CD4-positive, alpha-beta memory T cell (primary cell): ENCODE data around the gene SSR1. TPM values are rescaled to one million over a fixed set of nuclear protein-coding genes. Genes with fewer than 3 reads are reported as not detected.
A peak's percentile ranks its signal among the peaks of the same experiment; 100 is the strongest.

Experiments
- CTCF ChIA-PET: fragments of 350-600 bp; sonication (Branson Sonifier 250); formaldehyde crosslinking; loops from one replicate; lab custom pipeline; 2021; ENCODE audit warnings: inconsistent platforms; ENCODE audit not compliant: partially characterized antibody; lab: Charles Lee
- POLR2A ChIA-PET: fragments of 350-600 bp; sonication (Branson Sonifier 250); formaldehyde crosslinking; loops from one replicate; lab custom pipeline; 2021; ENCODE audit not compliant: partially characterized antibody; lab: Charles Lee
- DNase-seq, 5 donors: peaks; one replicate each; pipeline versions ENCODE4 v3.0.0 to v3.0.0-alpha.2; 2020 to 2022; ENCODE audit warnings: mixed read lengths in 1 of 5
- H3K27ac ChIP-seq: one replicate; pipeline ENCODE4 v1.7.0; 2013; ENCODE audit warnings: low read depth, low read length
- H3K27me3 ChIP-seq: 2 replicates; pipeline ENCODE4 v1.7.0; 2013; ENCODE audit warnings: mild to moderate bottlenecking, low read length, moderate library complexity; ENCODE audit not compliant: insufficient read depth
- H3K36me3 ChIP-seq: 2 replicates; pipeline ENCODE4 v1.7.0; 2013; ENCODE audit warnings: mild to moderate bottlenecking, low read length, moderate library complexity; ENCODE audit not compliant: insufficient read depth
- H3K4me1 ChIP-seq: 2 replicates; pipeline ENCODE4 v1.7.0; 2013; ENCODE audit warnings: mild to moderate bottlenecking, low read length, moderate library complexity; ENCODE audit not compliant: insufficient read depth
- H3K4me3 ChIP-seq, 2 donors: one replicate each; pipeline ENCODE4 v1.7.0; 2013; ENCODE audit warnings: low read length in 2 of 2, mild to moderate bottlenecking in 1 of 2
- H3K9me3 ChIP-seq, 2 donors: one replicate each; pipeline ENCODE4 v1.7.0; 2013; ENCODE audit warnings: low read length in 2 of 2, control low read depth in 1 of 2; ENCODE audit not compliant: control insufficient read depth in 1 of 2
- H3K27ac Mint-ChIP-seq, 7 donors: one replicate each; pipeline ENCODE4 v1.8.0; 2020 to 2021; ENCODE audit warnings: mixed read lengths in 7 of 7, mild to moderate bottlenecking in 6 of 7, inconsistent platforms in 3 of 7, moderate library complexity in 3 of 7
- H3K27me3 Mint-ChIP-seq, 2 donors: one replicate each; pipeline ENCODE4 v1.8.0; 2020 to 2021; ENCODE audit warnings: mixed read lengths in 2 of 2
- H3K36me3 Mint-ChIP-seq, 2 donors: one replicate each; pipeline ENCODE4 v1.8.0; 2020 to 2021; ENCODE audit warnings: mixed read lengths in 2 of 2, inconsistent platforms in 1 of 2, mild to moderate bottlenecking in 1 of 2
- H3K4me1 Mint-ChIP-seq, 4 donors: one replicate each; pipeline ENCODE4 v1.8.0; 2020 to 2021; ENCODE audit warnings: mixed read lengths in 4 of 4, mild to moderate bottlenecking in 1 of 4
- H3K4me3 Mint-ChIP-seq, 8 donors: one replicate each; pipeline ENCODE4 v1.8.0; 2020 to 2021; ENCODE audit warnings: mixed read lengths in 8 of 8, mild to moderate bottlenecking in 7 of 8, moderate library complexity in 6 of 8, inconsistent platforms in 3 of 8
- H3K9me3 Mint-ChIP-seq, 8 donors: one replicate each; pipeline ENCODE4 v1.8.0; 2020 to 2021; ENCODE audit warnings: mixed read lengths in 8 of 8, mild to moderate bottlenecking in 5 of 8, inconsistent platforms in 3 of 8, moderate library complexity in 1 of 8
- intact Hi-C: fragments of 100-400 bp; cut with micrococcal nuclease; formaldehyde crosslinking; loops from one replicate; pipeline ENCODE4 v1.15.1; 2023
- polyA plus RNA-seq, 2 donors: library from polyadenylated mRNA; unstranded; fragments of 300-500 nt; fragmentation: Illumina TruSeq; gene quantifications; one replicate each; pipeline ENCODE4 v1.2.3, GENCODE V29; 2021
- total RNA-seq, 2 experiments: library from RNA; stranded (reverse); gene quantifications; one replicate each; pipeline ENCODE4 v1.2.3, GENCODE V29; 2021

The SSR1 gene
- total and polyA plus RNA-seq, 4 experiments from 2014 or later, result 150 to 232 (median 168) TPM

GRCh38 chr6:7252390-7252789 lies 60.6 kb downstream of the SSR1 start:
- Mint-ChIP-seq H3K9me3 (peaks cover 0 to 9% (median 3%) of the 10 kb centered on the region in 8 donors), H3K27ac (no peak overlapping the region), H3K4me3 (no peak overlapping the region), H3K36me3 (peaks cover 20 to 31% of the 10 kb centered on the region in 2 donors), H3K27me3 (no peaks in the 10 kb centered on the region), H3K4me1 (peaks cover 0 to 1% (median 0%) of the 10 kb centered on the region in 4 donors)
- Histone ChIP-seq H3K4me3 (no peak overlapping the region), H3K27ac (no peak overlapping the region), H3K4me1 (no peaks in the 10 kb centered on the region), H3K9me3 (no peaks in the 10 kb centered on the region), H3K27me3 (no peaks in the 10 kb centered on the region), H3K36me3 (peaks cover 28% of the 10 kb centered on the region)
- DNase-seq, result no peak
- POLR2A ChIA-PET, result no interaction called here
- CTCF ChIA-PET, result interaction anchor here (0.8 to 1.4 kb wide), 3 partner anchors 9 to 14 kb away, joined by 3 to 8 read pairs (median 4); no protein-coding TSS in a partner anchor
- intact Hi-C loops, result no loop called here

GRCh38 chr6:7251646-7252260 lies 61.2 kb downstream of the SSR1 start:
- Histone ChIP-seq H3K36me3 (peaks cover 31% of the 10 kb centered on the region), H3K27me3 (no peaks in the 10 kb centered on the region), H3K4me3 (no peak overlapping the region), H3K4me1 (no peaks in the 10 kb centered on the region), H3K9me3 (no peaks in the 10 kb centered on the region), H3K27ac (no peak overlapping the region)
- peaks cover 20 to 34% of the 10 kb centered on the region in 2 donors for H3K36me3 Mint-ChIP-seq
- H3K27me3 Mint-ChIP-seq, result no peaks in the 10 kb centered on the region
- peaks cover 0 to 1% (median 0%) of the 10 kb centered on the region in 4 donors for H3K4me1 Mint-ChIP-seq
- H3K4me3 Mint-ChIP-seq, result no peak overlapping the region
- ChIA-PET POLR2A (no interaction called here), CTCF (interaction anchor here (0.8 to 1.4 kb wide), 4 partner anchors 8 to 14 kb away, joined by 3 to 8 read pairs (median 4); no protein-coding TSS in a partner anchor)
- H3K9me3 Mint-ChIP-seq, result peaks cover 0 to 8% (median 3%) of the 10 kb centered on the region in 8 donors
- no peak for DNase-seq
- intact Hi-C loops, result no loop called here
- H3K27ac Mint-ChIP-seq, result no peak overlapping the region

GRCh38 chr6:7250812-7251211 lies 62.2 kb downstream of the SSR1 start:
- no peaks in the 10 kb centered on the region for H3K9me3 ChIP-seq
- H3K27ac ChIP-seq, result no peak overlapping the region
- Mint-ChIP-seq H3K9me3 (peaks cover 0 to 11% (median 0%) of the 10 kb centered on the region in 8 donors), H3K4me3 (no peak overlapping the region), H3K27me3 (no peaks in the 10 kb centered on the region), H3K27ac (peak overlapping the region in 1 of 7 donors; percentile 44), H3K4me1 (peaks cover 0 to 1% (median 0%) of the 10 kb centered on the region in 4 donors), H3K36me3 (peaks cover 20 to 34% of the 10 kb centered on the region in 2 donors)
- no peak for DNase-seq
- intact Hi-C loops, result no loop called here
- H3K27me3 ChIP-seq, result no peaks in the 10 kb centered on the region
- CTCF ChIA-PET, result interaction anchor here (1.0 kb wide), 1 partner anchor 9 kb away, joined by 3 read pairs; no protein-coding TSS in a partner anchor
- POLR2A ChIA-PET, result no interaction called here
- H3K4me1 ChIP-seq, result no peaks in the 10 kb centered on the region
- H3K4me3 ChIP-seq, result no peak overlapping the region
- H3K36me3 ChIP-seq, result peaks cover 40% of the 10 kb centered on the region

GRCh38 chr6:7249946-7250643 lies 62.9 kb downstream of the SSR1 start:
- Histone ChIP-seq H3K9me3 (no peaks in the 10 kb centered on the region), H3K27ac (no peak overlapping the region), H3K4me3 (no peak overlapping the region), H3K27me3 (no peaks in the 10 kb centered on the region), H3K36me3 (peaks cover 44% of the 10 kb centered on the region), H3K4me1 (no peaks in the 10 kb centered on the region)
- POLR2A ChIA-PET, result no interaction called here
- Mint-ChIP-seq H3K4me1 (peaks cover 0 to 1% (median 0%) of the 10 kb centered on the region in 4 donors), H3K4me3 (no peak overlapping the region), H3K9me3 (peaks cover 0 to 4% (median 0%) of the 10 kb centered on the region in 8 donors), H3K36me3 (peaks cover 20 to 38% of the 10 kb centered on the region in 2 donors), H3K27ac (no peak overlapping the region), H3K27me3 (no peaks in the 10 kb centered on the region)
- no peak for DNase-seq
- CTCF ChIA-PET, result interaction anchor here (1.3 kb wide), 1 partner anchor 9 kb away, joined by 4 read pairs; no protein-coding TSS in a partner anchor
- intact Hi-C loops, result no loop called here

- Mint-ChIP-seq H3K27ac (no peak overlapping the region), H3K27me3 (no peaks in the 10 kb centered on the region), H3K4me1 (peaks cover 0 to 1% (median 0%) of the 10 kb centered on the region in 4 donors), H3K36me3 (peaks cover 20 to 41% of the 10 kb centered on the region in 2 donors), H3K9me3 (peaks cover 0 to 3% (median 0%) of the 10 kb centered on the region in 8 donors), H3K4me3 (no peak overlapping the region)
- Histone ChIP-seq H3K27ac (no peak overlapping the region), H3K36me3 (peaks cover 47% of the 10 kb centered on the region), H3K4me1 (no peaks in the 10 kb centered on the region), H3K27me3 (no peaks in the 10 kb centered on the region), H3K9me3 (no peaks in the 10 kb centered on the region), H3K4me3 (no peak overlapping the region)
- intact Hi-C loops, result no loop called here
- no peak for DNase-seq
- ChIA-PET CTCF (interaction anchor here (1.2 to 1.3 kb wide), 2 partner anchors 10 kb away, joined by 4 read pairs; no protein-coding TSS in a partner anchor), POLR2A (no interaction called here)
Measured at GRCh38 chr6:7249391-7249790, 63.6 kb downstream of the SSR1 start.

GRCh38 chr6:7247828-7248227 lies 65.2 kb downstream of the SSR1 start:
- peaks cover 20 to 48% of the 10 kb centered on the region in 2 donors for H3K36me3 Mint-ChIP-seq

GRCh38 chr6:7247179-7247456 lies 65.9 kb downstream of the SSR1 start:
- H3K27me3 ChIP-seq, result no peaks in the 10 kb centered on the region
- CTCF ChIA-PET, result interaction anchor here (1.2 kb wide), 1 partner anchor 8 kb away, joined by 5 read pairs; no protein-coding TSS in a partner anchor
- POLR2A ChIA-PET, result no interaction called here
- Mint-ChIP-seq H3K36me3 (peaks cover 20 to 48% of the 10 kb centered on the region in 2 donors), H3K4me1 (peaks cover 5 to 12% (median 8%) of the 10 kb centered on the region in 4 donors), H3K27me3 (no peaks in the 10 kb centered on the region), H3K27ac (no peak overlapping the region), H3K4me3 (no peak overlapping the region), H3K9me3 (peaks cover 0 to 3% (median 0%) of the 10 kb centered on the region in 8 donors)
- DNase-seq, result no peak
- H3K9me3 ChIP-seq, result no peaks in the 10 kb centered on the region
- H3K4me3 ChIP-seq, result no peak overlapping the region
- peaks cover 47% of the 10 kb centered on the region for H3K36me3 ChIP-seq
- H3K4me1 ChIP-seq, result peaks cover 6% of the 10 kb centered on the region
- H3K27ac ChIP-seq, result no peak overlapping the region
- intact Hi-C loops, result no loop called here

More at GRCh38 chr6:7247828-7248227, 65.2 kb downstream of the SSR1 start:
- no peaks in the 10 kb centered on the region for H3K27me3 ChIP-seq
- no peaks in the 10 kb centered on the region for H3K9me3 ChIP-seq
- H3K4me3 ChIP-seq, result no peak overlapping the region
- POLR2A ChIA-PET, result no interaction called here
- H3K36me3 ChIP-seq, result peaks cover 47% of the 10 kb centered on the region
- Mint-ChIP-seq H3K27me3 (no peaks in the 10 kb centered on the region), H3K27ac (no peak overlapping the region), H3K9me3 (peaks cover 0 to 3% (median 0%) of the 10 kb centered on the region in 8 donors), H3K4me3 (no peak overlapping the region), H3K4me1 (peaks cover 4 to 9% (median 8%) of the 10 kb centered on the region in 4 donors)
- no peak overlapping the region for H3K27ac ChIP-seq
- CTCF ChIA-PET, result interaction anchor here (1.2 kb wide), 1 partner anchor 9 kb away, joined by 5 read pairs; no protein-coding TSS in a partner anchor
- intact Hi-C loops, result no loop called here
- peaks cover 6% of the 10 kb centered on the region for H3K4me1 ChIP-seq
- no peak for DNase-seq
